MM.1S (cell line): ENCODE data around the gene POLD4.

Source experiments
- EZH2 ChIP-seq: fragments of 300-600 bp; sonication (generic); optimal IDR thresholded peaks from 2 replicates; pipeline ENCODE3; 2017; ENCODE audit warnings: low read depth, mild to moderate bottlenecking, antibody characterized with exemption, low read length, mixed read lengths
- TF ChIP-seq, protein P1 (sequence below): fragments of 300-600 bp; sonication (generic); IDR thresholded peaks from 2 replicates; pipeline ENCODE4 v1.5.1; 2016; ENCODE audit warnings: antibody characterized with exemption, low read length, mixed read lengths

- TF ChIP-seq, protein P1, sequence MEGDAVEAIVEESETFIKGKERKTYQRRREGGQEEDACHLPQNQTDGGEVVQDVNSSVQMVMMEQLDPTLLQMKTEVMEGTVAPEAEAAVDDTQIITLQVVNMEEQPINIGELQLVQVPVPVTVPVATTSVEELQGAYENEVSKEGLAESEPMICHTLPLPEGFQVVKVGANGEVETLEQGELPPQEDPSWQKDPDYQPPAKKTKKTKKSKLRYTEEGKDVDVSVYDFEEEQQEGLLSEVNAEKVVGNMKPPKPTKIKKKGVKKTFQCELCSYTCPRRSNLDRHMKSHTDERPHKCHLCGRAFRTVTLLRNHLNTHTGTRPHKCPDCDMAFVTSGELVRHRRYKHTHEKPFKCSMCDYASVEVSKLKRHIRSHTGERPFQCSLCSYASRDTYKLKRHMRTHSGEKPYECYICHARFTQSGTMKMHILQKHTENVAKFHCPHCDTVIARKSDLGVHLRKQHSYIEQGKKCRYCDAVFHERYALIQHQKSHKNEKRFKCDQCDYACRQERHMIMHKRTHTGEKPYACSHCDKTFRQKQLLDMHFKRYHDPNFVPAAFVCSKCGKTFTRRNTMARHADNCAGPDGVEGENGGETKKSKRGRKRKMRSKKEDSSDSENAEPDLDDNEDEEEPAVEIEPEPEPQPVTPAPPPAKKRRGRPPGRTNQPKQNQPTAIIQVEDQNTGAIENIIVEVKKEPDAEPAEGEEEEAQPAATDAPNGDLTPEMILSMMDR: no peak
- TF ChIP-seq EZH2: no peak
These were observed 22.1 kb upstream of the POLD4 start for GRCh38 chr11:67375320-67376055.
